ENCODE data around the gene ELFN1.

DNA sequence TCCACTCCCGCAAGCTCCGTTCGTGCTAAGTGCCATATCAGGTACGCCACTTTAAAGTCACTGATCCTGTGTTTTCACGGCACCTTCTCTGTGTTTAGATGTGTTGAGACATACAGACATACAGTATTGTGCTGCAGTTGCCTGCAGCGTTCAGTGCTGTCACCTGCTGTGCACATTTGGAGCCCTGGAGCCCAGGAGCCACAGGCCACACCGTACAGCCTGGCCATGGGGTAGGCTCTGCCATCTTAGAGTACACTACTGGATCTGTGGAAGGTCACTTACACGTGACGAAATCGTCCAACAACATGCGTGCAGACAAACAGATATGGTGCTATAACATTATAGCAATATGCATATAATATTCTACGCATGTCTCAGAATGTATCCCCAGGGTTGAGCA is 111.3 kb downstream of the ELFN1 start:
- TF ChIP-seq CTCF (IDR thresholded peaks at IDR 0.05) (no peak), POLR2A (IDR thresholded peaks at IDR 0.05) (no peak)
